ENCODE measurements around the gene TMEM11. TPM values are rescaled to one million over a fixed set of nuclear protein-coding genes. Genes with fewer than 3 reads are reported as not detected.
"Not testable (repeated sequence)": the region's sequence is repeated elsewhere in the genome, so short reads cannot be mapped to it uniquely, and the experiment has no call there.

Gene TMEM11
- total RNA-seq, 1 donor from 2014 or later: 31.6 TPM

DNA sequence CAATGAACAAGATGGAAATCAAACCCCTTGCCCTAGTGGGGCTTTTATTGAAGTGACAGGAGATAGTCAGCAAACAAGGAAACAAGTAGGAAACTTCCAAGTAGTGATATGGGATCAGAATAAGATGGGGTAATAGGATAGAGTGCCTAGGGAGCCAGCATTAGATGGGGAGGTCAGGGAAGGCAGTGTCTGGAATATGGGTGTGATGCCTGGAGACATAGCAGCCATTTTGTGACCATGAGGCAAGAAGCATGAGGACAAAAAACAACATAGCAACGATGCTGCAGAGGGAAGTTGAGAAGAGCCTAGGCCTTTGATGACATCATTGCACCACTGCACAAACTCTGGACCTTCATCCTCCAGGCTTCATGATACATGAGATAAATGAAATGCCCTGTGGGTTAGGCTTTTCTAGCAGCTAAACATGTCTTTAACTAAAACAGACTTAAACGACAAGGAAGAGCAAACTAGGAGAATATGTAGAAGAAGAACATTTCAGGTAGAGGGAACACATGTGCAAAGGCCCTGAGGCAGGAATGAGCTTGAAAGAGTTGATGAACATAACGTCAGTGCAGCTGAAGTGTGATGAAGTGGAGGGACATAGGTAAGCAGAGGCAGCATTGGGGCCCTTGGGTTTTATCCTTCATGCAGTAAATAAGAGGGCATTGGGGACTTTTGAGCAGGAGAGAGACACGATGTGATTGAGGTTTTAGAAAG, 18.2 kb upstream of the TMEM11 start:
- TF ChIP-seq, protein P1, sequence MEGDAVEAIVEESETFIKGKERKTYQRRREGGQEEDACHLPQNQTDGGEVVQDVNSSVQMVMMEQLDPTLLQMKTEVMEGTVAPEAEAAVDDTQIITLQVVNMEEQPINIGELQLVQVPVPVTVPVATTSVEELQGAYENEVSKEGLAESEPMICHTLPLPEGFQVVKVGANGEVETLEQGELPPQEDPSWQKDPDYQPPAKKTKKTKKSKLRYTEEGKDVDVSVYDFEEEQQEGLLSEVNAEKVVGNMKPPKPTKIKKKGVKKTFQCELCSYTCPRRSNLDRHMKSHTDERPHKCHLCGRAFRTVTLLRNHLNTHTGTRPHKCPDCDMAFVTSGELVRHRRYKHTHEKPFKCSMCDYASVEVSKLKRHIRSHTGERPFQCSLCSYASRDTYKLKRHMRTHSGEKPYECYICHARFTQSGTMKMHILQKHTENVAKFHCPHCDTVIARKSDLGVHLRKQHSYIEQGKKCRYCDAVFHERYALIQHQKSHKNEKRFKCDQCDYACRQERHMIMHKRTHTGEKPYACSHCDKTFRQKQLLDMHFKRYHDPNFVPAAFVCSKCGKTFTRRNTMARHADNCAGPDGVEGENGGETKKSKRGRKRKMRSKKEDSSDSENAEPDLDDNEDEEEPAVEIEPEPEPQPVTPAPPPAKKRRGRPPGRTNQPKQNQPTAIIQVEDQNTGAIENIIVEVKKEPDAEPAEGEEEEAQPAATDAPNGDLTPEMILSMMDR (conservative IDR thresholded peaks at IDR 0.05): no peak
- Mint-ChIP-seq H3K9me3 (peaks cover 3% of the 10 kb centered on the region), H3K4me3 (no peak overlapping the region), H3K27me3 (ENCODE audit: low read depth) (no peaks in the 10 kb centered on the region), H3K27ac (ENCODE audit: unreplicated experiment) (no peak overlapping the region), H3K4me1 (no peaks in the 10 kb centered on the region), H3K36me3 (ENCODE audit: low read depth) (no peaks in the 10 kb centered on the region)
- no peak for DNase-seq (ENCODE audit: low read depth, low spot score)

- Mint-ChIP-seq H3K9me3 (peaks cover 3% of the 10 kb centered on the region), H3K36me3 (ENCODE audit: low read depth) (no peaks in the 10 kb centered on the region), H3K27me3 (ENCODE audit: low read depth) (no peaks in the 10 kb centered on the region), H3K4me3 (no peak overlapping the region), H3K4me1 (no peaks in the 10 kb centered on the region), H3K27ac (ENCODE audit: unreplicated experiment) (no peak overlapping the region)
- TF ChIP-seq, protein P1 (conservative IDR thresholded peaks at IDR 0.05): no peak
- DNase-seq (ENCODE audit: low read depth, low spot score): no peak
These were observed 17.6 kb upstream of the TMEM11 start for GRCh38 chr17:21231533-21231932.

DNA sequence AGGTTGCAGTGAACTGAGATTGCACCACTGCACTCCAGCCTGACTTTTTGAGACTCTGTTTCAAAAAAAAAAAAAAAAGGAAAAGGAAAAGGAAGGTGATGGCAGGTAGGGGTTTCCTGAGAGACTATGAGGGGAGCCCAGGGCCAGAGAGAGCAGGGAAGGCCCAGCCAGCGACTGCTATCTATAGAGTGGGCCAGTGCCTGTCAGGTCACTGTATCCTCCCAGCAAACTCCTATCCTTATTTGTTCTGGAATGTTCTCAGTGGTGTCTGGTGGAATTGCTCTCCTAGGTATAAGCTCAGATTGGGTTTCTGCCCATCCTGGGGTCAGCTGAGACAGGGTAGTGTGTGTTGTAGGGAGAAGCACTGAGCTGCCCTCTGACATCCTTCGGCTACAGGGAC, 14.9 kb upstream of the TMEM11 start:
- TF ChIP-seq, protein P1 (conservative IDR thresholded peaks at IDR 0.05): no peak
- H3K27me3 Mint-ChIP-seq (ENCODE audit: low read depth): no peaks in the 10 kb centered on the region
- H3K4me3 Mint-ChIP-seq: no peak overlapping the region
- DNase-seq (ENCODE audit: low read depth, low spot score): no peak
- H3K4me1 Mint-ChIP-seq: no peaks in the 10 kb centered on the region
- no peaks in the 10 kb centered on the region for H3K36me3 Mint-ChIP-seq (ENCODE audit: low read depth)
- H3K27ac Mint-ChIP-seq (ENCODE audit: unreplicated experiment): no peak overlapping the region
- peaks cover 3% of the 10 kb centered on the region for H3K9me3 Mint-ChIP-seq

DNA sequence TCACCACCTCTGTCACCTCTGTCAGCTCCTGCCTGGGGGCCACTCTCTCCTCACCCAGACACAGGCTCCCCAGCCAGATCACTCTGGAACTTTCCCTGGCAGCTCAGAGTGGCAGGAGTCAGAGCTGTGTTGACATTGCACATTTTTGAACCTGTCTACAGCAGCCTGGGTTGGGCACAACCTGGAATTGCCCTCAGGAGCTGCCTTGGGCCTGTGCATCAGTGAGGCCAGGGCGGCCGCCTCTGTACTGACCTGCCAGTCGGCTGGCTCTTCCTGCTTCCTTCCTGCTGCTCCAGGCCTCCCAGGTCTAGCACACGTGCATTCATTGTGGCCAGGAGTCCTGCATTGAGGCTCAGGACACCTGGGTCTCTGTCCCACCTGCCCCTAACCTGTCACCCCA, 14.2 kb upstream of the TMEM11 start:
- TF ChIP-seq, protein P1 (conservative IDR thresholded peaks at IDR 0.05): no peak
- H3K36me3 Mint-ChIP-seq (ENCODE audit: low read depth): no peaks in the 10 kb centered on the region
- no peak overlapping the region for H3K4me3 Mint-ChIP-seq
- no peak for DNase-seq (ENCODE audit: low read depth, low spot score)
- H3K4me1 Mint-ChIP-seq: no peaks in the 10 kb centered on the region
- H3K9me3 Mint-ChIP-seq: peaks cover 3% of the 10 kb centered on the region
- no peaks in the 10 kb centered on the region for H3K27me3 Mint-ChIP-seq (ENCODE audit: low read depth)
- peak overlapping the region; percentile 12 for H3K27ac Mint-ChIP-seq (ENCODE audit: unreplicated experiment)

DNA sequence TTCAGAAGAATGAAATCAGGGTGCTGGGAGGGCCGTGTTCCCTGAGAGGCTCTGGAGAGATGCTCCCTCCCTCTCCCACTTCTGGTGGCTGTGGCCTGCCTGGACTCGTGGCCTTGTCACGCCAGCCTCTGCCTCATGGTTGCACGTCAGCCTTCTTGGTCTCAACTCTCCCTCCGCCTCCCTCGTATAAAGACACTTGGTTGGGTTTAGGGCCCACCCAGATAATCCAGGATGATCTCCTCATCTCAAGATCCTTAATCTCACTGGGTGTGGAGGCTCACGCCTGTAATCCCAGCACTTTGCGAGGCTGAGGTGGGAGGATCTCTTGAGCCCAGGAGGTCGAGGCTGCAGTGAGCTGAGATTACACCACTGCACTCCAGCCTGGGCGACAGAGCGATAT, 13.3 kb upstream of the TMEM11 start:
- H3K36me3 Mint-ChIP-seq (ENCODE audit: low read depth); H3K27me3 Mint-ChIP-seq (ENCODE audit: low read depth); DNase-seq (ENCODE audit: low read depth, low spot score); H3K9me3 Mint-ChIP-seq; H3K4me1 Mint-ChIP-seq; H3K27ac Mint-ChIP-seq (ENCODE audit: unreplicated experiment); H3K4me3 Mint-ChIP-seq: not testable (repeated sequence)

GRCh38 chr17:21223086-21223485, 9.1 kb upstream of the TMEM11 start:
- Mint-ChIP-seq H3K9me3 (peaks cover 3% of the 10 kb centered on the region), H3K27me3 (ENCODE audit: low read depth) (no peaks in the 10 kb centered on the region), H3K36me3 (ENCODE audit: low read depth) (peaks cover 14% of the 10 kb centered on the region), H3K4me1 (no peaks in the 10 kb centered on the region), H3K27ac (ENCODE audit: unreplicated experiment) (no peak overlapping the region), H3K4me3 (no peak overlapping the region)
- TF ChIP-seq, protein P1 (conservative IDR thresholded peaks at IDR 0.05): no peak
- DNase-seq (ENCODE audit: low read depth, low spot score): no peak
